GM18858 (cell line): ENCODE measurements around the gene SDC1.
"Not testable (repeated sequence)": the region's sequence is repeated elsewhere in the genome, so short reads cannot be mapped to it uniquely, and the experiment has no call there.

Experiments used
- ATAC-seq: cut with Tn5 transposase; IDR thresholded peaks from one replicate; pipeline ENCODE4 v1.9.1; 2021; ENCODE audit not compliant: unreplicated experiment

The SDC1 gene, protein sequence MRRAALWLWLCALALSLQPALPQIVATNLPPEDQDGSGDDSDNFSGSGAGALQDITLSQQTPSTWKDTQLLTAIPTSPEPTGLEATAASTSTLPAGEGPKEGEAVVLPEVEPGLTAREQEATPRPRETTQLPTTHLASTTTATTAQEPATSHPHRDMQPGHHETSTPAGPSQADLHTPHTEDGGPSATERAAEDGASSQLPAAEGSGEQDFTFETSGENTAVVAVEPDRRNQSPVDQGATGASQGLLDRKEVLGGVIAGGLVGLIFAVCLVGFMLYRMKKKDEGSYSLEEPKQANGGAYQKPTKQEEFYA

GRCh38 chr2:20224716-20225293 is at the start of gene SDC1:
TSS of gene SDC1 (minus strand) at chr2:20225130. CDS start at chr2:20224867, 263 bp downstream.
- no peak for ATAC-seq

DNA sequence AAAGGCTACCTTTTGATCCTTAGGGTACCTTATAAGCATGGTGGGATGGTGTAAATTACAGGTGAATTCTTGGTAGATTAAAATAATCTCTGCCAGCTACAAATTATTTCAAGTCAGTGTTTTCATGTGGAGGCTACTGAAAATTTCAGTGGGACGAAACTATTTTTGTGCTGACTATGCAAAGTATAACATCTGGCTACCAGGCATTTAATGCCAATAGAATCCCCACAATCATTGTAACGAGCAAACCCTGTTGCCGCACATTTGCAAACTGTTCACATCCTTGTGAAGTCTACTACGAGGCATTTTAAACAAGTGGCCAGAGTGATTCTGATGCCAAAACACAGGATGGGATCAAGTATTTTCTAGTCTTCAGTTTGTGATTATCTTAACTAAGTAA is 48.1 kb upstream of the SDC1 start:
- no peak for ATAC-seq

DNA sequence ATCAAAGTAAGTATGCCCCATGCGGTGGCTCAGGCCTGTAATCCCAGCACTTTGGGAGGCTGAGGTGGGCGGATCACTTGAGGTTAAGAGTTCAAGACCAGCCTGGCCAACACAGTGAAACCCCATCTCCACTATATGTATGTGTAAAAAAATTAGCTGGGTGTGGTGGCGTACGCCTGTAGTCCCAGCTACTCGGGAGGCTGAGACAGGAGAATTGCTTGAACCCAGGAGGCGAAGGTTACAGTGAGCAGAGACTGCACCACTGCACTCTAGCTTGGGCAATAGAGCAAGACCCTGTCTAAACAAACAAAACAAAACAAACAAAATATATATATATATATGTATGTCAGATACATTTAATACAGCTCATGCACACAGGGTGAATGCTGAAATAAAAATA is 43.4 kb upstream of the SDC1 start:
- not testable (repeated sequence) for ATAC-seq

DNA sequence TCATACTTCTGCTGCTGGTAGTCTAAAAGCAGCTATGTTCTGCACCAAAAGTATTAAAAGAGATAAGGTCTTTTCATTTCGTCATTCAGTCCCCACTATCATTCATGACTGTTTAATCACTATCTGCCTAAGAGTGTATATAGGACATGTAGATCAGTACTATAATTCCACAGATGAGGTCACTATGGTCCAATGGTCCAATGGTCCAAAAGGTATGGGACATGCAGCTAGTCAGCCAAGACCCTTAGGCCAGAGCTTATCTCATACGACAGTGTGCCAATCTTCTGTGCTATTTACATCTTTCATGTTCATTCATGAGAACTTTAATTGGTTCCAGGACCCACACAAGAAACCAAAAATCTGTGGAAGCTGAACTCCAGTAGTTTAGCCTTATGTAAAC is 42.6 kb upstream of the SDC1 start:
- no peak for ATAC-seq

DNA sequence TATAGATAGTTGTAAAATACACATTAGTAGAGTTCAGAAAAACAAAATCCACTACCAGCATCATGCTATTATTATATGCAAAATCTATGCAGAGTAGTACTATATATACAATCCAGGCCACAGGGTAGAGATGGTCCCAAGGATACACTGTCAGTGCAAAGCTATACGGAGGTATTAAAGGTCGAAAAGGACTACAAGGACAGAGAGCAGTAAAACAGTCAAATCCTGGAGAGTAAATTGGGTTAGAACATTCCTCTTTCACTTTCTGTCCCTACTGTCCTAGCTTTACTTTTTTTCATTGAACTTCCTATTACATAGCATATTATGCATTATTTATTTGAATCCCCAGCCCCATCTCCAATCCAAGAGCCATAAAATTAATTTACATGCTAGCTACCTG is 39.7 kb upstream of the SDC1 start:
- ATAC-seq, result no peak

DNA sequence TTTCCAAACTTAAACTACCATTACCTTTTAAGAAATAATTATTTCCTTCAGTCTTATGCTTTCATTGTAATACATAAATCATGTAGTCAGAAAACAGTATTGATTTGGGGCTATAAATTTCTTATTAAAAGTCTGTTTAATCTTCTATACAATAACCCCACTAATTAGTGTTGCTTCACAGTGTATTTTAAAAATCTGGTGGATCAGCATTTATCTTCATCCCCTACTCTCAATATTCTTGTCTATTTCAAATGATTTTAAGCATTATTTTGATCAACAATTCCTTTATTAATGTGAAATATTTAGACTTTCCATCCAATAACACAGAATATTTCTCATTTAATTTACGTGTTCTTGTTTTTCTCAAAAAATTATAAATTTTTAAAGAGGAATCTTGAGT is 32.5 kb upstream of the SDC1 start:
- ATAC-seq, result no peak

DNA sequence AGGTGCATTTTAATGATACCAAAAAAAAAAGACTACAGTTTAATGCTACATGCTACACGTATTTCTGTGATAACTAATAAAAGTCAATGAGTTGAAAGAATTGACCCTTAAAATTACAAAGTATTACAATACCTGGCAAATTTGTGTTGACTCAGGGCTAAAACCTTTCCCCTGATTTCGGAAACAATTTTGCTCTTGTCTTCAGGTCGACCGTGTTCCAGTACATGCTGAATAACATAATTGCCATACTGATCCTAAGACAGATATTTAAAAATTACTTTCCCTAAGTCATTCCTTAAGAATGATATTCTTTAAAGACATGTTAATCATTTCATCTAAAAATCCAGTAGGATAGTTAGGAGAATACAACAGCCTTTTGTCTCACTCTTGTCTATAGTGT is 29.8 kb upstream of the SDC1 start:
- no peak for ATAC-seq

- no peak for ATAC-seq
These were observed 25.5 kb upstream of the SDC1 start for GRCh38 chr2:20250436-20250835.

- ATAC-seq, result no peak
These were observed 24.2 kb upstream of the SDC1 start for GRCh38 chr2:20249170-20249569.

DNA sequence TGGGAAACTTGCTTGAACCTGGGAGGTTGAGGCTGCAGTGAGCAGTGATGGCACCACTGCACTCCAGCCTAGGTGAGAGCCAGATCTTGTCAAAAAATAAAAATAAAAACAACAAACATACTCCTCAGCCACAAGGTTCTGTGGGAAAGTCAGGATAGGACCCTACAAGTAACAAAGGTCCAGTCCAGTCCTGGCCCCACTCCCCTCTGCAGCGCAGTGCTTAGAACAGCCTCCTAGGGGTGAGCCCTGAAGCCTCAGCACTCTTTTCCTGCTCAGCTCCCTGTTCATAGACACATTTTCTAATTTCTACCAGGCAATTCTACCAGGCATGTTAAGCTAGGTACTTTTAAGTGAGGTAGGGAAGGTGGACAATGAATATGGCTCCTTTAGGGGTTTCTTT is 22.2 kb upstream of the SDC1 start:
- no peak for ATAC-seq

DNA sequence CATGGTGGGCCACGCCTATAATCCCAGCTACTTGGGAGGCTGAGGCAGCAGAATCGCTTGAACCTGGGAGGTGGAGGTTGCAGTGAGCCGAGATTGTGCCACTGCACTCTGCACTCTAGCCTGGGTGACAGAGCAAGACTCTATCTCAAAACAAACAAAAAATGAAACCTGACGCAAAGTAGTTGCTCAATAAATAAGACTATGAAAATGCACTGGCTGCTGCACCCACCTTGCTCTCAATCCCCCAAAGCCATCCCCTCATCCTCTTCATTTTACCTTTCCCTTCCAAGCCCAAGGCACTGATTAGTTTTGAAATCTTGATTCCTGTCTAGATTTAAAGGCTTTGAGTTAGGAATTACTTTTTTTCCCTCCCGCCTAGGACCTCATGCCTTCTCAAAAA is 18.7 kb upstream of the SDC1 start:
- ATAC-seq, result not testable (repeated sequence)

DNA sequence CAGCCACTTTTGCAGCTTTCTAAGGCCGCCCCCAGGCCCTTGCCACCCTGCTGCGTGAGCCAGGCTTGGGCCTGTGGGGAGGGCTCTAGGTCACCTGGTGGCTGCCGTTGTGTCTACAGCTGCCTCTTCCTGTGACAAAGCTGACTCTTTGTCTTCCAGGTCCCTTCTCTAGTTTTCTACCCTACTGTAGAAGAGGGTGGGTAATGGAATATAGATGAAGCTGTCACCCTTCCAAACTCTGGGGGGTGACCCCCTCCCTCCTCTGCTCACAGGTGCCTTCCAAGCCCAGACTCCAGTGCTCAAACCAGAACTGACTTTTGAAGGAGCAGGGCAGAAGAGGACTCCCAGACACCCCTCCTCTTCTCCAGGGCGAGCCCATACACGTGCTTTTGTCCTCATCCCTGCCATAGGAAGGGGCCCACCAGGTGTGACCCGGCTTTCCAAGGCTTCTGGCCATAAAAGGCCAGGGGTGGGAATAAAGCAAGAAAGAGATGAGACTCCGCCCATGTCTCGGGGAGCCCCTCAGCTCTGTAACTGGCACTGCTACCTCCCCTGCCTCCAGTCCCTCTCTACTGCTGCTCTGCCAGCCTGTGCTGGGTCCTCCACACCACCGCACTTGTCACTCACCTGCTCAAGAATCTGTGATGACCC is 17.9 kb upstream of the SDC1 start:
- ATAC-seq, result no peak

- ATAC-seq, result no peak
These were observed 17.2 kb upstream of the SDC1 start for GRCh38 chr2:20241973-20242726.

- ATAC-seq, result not testable (repeated sequence)
These were observed 15.4 kb upstream of the SDC1 start for GRCh38 chr2:20240291-20240690.

DNA sequence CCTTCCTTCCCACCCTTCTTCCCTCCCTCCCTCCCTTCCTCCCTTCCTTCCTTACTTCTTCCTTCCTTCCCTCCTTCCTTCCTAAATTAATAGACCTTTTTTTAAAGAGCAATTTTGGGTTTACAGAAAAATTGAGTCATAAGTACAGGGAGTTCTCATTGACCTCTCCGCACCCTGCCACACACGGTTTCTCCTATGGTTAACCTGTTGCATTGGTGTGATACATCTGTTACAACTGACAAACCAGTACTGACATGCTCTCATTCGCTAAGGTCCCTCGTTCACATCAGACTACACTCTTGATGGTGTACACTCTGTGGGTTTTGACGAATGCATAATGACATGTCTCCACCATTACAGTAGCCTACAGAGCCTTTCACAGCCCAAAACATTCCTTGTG is 11.6 kb upstream of the SDC1 start:
- ATAC-seq, result no peak

DNA sequence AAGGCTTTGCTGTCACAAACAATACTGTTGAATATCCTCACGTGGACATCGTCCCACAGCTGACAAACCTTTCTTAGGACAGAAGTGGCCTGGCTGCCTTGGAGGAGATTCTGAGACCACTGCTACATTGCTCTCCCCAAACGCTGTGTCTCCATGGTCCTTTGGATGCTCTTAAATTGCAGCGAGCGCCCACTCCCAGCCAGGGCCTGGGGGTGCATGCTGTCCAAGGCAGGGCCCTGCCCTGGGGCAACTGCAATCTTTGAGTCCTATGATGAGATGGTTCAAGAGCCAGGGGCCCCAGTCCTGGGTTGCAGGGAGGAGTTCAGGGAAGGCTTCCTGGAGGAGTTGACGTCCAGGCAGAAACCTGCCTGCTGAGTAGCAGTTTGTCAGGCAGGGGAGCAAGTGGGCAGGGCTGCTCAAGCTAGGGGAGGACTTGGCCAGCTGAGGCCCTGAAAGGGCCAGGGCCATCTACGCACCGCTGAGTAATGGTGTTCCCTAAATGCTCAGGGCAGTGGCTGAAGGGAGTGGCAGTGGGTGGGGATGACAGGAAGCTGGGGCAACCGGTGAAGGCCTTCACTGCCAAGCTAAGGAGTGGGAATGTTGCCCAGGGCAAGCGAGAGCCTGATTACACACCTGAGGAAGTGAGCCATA is 10.8 kb upstream of the SDC1 start:
- no peak for ATAC-seq

- ATAC-seq, result not testable (repeated sequence)
These were observed 9.7 kb upstream of the SDC1 start for GRCh38 chr2:20234597-20234996.

DNA sequence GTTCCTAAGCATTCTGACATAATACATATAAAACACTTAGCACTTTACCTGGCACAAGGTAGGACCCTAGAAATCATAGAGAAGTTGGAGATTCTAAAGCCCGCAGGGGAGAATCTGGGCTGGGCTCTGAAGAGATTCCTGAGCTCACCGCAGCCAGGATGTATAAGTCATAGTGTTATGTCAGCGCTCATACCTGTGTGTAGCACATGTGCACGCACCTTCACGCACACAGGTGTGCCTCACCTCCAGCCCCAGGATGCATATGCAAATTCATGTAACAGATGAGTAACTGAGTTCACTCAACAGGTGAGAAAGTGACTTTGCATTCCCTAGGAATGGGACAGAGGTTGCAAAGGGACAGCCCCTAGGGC is 7.9 kb upstream of the SDC1 start:
- no peak for ATAC-seq

- ATAC-seq, result no peak
These were observed 6.7 kb upstream of the SDC1 start for GRCh38 chr2:20231598-20232026.

DNA sequence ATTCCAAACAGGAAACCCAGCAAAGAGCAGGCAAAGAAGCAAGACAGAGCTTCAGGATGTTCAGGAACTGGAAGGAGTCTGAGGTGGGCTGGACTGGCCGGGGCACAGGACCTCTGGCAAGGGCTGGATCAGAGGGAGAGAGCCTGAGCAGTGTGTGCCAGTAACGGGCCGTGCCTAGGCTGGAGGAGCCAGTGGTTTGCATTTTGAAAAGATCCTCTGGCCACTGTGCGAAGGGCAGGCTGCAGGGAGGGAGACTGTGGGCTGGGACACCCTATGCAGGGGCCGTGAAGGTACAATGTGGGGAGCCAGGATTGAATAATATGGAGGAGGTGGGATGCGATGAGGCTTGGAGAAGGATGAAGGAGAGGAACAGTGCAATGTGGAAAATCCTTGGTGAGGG is 6.2 kb upstream of the SDC1 start:
- no peak for ATAC-seq

GRCh38 chr2:20230114-20230425 is 5.1 kb upstream of the SDC1 start:
- no peak for ATAC-seq
